GM18858 (cell line): Measurements from ENCODE around the gene AMBRA1.
"Not testable (repeated sequence)": the region's sequence is repeated elsewhere in the genome, so short reads cannot be mapped to it uniquely, and the experiment has no call there.

Source experiments
- ATAC-seq: cut with Tn5 transposase; IDR thresholded peaks from one replicate; pipeline ENCODE4 v1.9.1; 2021; ENCODE audit not compliant: unreplicated experiment

The AMBRA1 gene

DNA sequence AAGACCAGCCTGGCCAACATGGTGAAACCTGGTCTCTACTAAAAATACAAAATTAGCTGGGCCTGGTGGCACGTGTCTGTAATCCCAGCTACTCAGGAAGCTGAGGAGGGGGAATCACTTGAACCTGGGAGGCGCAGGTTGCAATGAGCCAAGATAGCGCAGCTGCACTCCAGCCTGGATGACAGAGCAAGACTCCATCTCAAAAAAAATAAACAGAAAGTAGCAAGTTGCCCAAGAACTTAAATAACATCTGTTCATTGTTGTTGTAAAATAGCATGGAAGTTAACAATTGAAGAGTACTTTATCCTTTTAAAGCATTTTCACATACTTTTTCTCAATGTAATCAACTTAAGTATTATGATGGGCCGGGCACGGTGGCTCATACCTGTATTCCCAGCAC lies 5.7 kb downstream of the AMBRA1 start:
- no peak for ATAC-seq

DNA sequence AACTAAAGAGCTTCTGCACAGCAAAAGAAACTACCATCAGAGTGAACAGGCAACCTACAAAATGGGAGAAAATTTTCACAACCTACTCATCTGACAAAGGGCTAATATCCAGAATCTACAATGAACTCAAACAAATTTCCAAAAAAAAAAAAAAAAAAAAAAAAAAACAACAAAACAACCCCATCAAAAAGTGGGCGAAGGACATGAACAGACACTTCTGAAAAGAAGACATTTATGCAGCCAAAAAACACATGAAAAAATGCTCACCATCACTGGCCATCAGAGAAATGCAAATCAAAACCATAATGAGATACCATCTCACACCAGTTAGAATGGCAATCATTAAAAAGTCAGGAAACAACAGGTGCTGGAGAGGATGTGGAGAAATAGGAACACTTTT lies 10.3 kb downstream of the AMBRA1 start:
- ATAC-seq, result not testable (repeated sequence)

DNA sequence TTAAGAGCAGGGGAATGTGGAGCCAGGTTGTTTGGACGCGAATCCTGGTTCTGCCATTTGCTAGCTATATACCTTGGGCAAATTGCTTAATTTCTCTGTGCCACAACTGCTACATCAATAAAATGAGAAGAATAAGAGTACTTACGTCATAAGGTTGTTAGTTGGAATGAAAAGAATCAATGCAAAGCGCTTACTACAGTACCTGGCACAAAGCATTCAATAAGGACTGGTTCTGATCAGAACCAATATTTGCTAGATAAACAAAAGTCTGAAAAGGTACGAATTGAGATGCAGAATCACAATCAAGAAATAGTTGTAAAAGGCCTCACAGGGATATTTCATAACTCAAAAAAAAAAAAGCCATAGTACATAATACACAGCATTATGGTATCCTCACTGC lies 11.2 kb downstream of the AMBRA1 start:
- no peak for ATAC-seq

DNA sequence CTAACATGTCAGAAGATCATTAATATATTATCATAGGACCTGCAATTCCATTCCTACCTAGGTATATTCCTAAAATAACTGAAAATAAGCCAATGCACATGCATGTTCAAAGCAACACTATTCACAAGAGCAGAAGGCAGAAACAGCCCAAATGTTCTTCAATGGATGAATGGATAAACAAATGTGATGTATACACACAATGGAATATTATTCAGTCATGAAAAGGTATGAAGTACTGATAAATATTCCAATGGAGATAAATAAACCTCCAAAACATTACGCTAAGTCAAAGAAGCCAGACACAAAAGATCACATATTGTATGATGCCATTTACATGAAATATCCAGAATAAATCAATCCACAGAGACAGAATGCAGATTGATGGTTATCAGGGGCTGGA lies 16.8 kb downstream of the AMBRA1 start:
- no peak for ATAC-seq

DNA sequence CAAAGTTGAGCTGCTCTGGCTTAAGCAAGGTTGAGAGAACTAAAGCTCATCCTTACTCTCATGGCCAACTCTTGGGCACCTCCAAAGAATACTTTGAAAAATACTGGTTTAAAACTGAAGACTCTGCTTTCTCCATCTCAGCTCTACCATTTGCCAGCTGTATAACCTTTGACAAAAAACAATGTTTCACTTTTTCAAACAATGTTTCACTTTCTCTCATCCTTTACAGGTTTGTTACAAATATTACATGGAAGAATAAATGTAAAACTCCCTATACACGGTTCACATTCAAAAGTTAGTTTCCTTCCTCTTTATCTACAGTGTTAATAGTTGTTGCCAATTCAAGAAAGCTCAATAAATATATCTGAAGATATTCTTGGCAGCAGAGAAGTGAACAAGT lies 19.2 kb downstream of the AMBRA1 start:
- no peak for ATAC-seq

DNA sequence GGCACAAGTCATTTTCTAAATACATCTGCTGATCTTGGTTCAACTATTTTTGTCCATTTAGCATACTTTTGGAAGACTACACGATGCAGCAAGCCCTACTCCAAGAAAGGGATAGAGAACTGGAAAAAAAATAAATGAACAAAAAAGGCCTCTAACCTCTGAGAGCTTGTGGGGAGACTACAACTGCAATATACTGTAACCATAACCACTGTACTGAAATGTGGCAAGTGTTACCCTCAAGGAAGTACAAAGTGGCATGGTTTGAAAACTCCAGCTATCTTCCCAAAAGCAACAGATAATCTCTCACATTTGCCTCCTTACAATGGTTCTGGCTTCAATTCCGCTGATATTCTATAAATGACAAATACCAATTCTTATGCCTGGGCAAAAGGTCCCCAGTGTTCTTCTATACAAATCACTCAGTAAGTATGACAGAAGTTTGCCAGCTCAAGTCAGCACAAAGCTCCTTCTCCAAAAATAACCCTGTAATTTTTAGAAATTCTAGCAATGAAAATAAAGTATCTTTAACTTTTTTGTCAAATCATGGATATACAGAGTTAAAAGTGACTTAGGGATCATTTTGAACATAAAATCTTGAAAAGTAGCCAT lies 22.9 kb downstream of the AMBRA1 start:
- ATAC-seq, result no peak

DNA sequence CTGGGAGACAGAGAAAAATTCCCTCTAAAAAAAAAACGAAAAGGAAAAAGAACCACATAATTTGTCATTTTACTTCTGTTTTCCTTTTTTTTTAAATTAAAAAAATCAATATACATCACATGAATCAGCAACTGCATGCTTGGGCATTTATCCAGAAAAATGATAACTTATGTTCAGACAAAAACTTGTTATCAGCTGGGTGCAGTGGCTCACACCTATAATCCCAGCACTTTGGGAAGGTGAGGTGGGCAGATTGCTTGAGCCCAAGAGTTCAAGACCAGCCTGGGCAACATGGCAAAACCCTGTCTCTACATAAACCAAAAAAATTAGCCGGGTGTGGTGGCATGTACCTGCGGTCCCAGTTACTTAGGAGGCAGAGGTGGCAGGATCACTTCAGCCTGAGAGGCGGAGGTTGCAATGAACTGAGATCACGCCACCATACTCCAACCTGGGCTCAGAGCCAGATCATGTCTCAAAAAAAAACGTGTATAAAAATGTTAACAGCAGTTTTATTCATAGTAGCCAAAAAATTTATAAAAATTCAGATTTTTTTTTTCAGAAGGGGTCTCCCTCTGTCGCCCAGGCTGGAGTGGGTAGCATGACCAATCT lies 28.5 kb downstream of the AMBRA1 start:
- ATAC-seq, result no peak

DNA sequence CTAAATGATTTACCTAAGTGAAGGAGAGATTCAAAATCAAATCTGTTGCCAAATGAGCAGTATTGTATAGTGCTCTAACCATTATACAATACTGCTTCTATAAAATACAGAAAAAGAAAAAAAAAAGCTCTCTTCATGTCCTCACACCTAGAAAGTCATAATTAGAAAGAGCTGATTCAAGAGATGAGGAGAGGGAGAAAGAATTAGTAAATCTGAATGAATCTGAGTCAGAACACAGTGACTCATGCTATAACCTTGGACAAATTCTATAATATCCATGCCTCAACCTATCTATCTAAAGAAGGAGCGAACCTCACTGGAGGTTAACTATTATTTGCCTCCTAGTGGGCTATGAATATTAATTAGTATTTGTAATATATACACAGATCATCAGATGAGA lies 29.4 kb downstream of the AMBRA1 start:
- no peak for ATAC-seq

DNA sequence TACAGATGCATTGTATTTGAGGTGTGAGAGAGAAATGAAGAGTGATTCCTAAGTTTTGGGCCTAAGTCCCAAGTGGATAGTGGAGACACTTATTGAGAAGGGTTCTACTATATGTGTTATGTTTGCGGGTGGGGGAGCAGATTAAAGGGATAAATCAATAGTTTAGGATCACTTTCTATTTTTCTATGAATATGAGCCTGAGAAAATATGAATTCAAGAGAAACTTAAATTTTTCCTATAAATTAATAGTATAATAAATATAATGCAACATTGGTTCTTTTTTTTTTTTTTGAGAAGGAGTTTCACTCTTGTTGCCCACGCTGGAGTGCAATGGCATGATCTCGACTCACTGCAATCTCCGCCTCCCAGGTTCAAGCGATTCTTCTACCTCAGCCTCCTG lies 31.3 kb downstream of the AMBRA1 start:
- ATAC-seq, result no peak

DNA sequence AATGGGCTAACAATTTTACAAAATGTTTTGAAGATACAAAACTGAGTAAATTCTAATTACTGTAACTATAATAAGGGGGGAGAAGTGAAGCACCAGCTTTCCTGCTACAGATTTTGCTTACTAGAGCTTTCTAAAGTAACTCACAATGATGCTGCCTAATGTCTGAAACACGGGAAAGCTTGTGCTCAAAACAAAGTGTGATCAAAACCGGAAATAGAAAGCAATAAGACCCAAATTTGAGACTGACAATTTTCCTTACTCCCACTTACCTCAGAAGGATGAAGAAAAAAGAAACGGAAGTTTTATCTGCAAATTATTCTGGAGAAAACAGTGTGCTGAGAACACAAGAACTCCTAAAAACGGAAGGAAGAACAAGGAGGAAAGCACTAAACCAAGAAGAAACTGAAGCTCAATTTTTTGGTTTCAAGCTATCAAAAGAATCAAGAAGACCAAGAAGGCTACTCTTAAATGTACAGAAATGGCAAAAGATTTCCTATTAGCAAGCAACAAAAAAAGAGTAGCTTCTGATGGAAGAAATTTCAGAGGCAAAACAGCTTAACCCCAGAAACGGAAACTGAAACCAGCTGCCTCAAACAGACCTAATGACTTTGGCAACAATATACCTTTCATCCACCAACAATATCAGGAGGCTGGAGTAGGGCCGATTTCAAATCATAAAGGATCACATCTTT lies 33.4 kb downstream of the AMBRA1 start:
- peak; percentile 57 for ATAC-seq

DNA sequence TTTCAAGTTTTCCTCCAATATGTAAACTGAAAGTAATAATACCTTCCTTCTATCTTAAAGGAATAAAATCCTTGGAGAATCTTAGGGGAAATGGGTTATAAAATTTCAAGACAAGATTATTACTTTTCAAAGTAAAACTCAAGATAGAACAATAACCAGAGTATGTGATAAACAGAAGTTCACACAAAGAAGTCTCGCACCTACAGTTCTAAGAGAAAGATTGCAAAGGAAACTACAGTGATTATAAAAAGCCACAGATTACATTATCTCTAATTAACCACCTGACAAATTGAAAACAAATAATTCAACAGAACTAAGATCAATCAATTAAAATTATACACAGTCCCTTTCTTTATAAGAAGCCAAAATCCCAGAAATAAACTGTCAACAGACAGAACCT lies 34.0 kb downstream of the AMBRA1 start:
- no peak for ATAC-seq

DNA sequence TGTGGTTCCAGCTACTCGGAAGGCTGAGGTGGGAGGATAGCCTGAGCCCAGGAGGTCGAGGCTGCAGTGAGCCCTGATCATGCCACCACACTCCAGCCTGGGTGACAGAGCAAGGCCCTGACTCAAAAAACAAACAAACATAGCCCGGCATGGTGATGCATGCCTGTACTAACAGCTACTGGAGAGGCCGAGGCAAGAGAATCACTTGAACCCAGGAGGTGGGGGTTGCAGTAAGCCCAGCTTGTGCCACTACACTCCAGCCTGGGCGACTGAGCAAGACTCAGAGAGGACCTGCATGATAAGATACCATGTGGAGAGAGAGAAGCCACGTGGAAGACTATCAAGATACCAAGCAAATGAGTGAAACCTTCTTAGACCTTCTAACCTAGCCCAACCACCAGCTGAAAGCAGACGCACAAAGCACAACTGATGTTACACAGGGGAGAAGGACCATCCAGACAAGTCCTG lies 36.1 kb downstream of the AMBRA1 start:
- no peak for ATAC-seq

DNA sequence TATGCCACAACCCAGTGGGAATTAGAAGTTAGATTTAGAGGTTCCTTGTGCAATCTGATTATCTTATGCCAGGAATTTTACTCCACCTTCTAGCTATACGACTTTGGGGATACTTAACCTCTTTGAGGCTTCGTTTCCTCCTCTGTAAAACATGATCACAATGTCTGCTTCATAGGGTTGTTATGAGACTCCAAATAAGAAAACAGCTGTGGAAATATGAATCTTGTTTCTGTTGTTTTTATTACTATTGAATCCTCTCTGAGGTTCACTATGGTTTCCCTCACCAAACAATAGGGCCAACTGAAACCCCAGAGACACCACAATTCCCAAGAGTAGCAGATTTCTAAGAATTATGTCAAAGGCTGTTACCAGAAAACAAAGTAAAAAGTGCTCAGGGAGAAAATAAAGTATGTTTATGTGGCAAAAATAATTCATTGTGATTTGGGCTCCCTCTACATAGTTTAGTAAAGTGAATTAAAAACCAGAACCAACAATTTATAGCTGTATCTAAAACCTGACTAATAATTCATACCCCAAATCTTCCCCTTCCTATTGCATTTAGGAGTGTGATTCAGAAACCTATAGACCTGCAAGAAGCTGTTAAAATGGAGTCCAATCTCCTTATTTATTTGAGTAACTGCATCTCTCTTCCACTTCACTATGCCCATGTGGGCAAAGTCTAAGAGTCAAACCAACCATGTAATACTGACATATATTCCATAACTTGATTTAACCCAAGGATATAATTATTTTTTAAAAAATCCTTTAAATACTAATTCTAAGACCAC lies 38.4 kb downstream of the AMBRA1 start:
- no peak for ATAC-seq

DNA sequence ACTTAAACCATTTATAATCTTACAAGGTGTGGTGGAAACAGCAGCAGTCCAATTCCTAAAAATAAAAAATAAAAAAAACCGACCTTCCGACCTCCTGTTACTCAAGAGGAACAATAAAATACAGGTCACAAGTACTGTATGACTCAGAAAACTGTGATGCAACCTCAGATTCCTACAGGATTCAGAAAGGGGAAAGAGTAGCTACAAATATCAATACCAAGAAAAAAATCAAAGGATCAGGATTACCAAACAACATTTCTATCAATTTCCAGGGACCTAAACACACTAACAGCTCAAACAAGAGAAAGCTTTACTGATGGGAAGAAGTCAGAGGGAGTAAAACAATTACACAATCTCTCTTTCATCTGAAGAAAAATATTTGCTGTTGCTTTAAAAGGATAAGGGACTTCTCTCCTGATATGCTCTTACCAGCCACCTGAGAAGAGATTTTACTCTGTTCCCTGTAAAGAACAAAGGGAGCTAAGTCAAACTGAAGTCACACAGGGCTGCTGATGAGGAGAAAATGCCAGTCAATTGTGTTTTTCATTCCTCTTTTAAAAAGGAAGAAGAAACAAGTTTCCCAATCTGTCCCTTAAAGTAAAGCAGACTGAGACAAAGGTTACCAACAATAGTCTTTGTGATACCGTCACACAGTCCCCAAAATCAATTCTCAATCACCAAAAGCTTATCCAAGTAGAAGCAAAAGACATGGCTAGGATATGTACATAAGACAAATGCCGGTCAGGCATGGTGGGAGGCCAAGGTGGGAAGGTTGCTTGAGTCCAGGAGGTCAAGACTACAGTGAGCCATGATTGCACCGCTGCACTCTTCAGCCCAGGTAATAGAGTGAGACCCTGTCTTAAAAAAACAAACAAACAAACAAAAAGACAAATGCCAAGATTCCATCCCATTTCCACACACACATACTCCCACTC lies 39.3 kb downstream of the AMBRA1 start:
- ATAC-seq, result no peak

DNA sequence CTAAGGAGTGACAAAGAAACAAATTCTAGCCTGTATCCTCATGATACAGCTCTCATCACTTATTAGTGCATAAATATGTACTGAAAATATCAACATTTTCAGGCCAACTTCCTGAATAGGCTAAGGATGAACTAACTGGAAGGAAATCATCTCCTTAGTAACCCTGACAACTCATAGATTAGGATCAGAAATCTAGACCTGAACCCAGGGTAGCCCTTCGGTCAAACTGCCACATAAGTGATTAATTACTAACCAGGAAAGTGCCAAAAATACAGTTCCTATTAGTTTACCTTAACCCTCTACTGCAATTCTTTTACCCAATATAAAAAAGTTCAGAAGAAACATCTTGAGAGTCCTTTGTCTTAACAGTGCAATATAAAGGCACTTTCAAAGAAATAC lies 40.0 kb downstream of the AMBRA1 start:
- no peak for ATAC-seq

DNA sequence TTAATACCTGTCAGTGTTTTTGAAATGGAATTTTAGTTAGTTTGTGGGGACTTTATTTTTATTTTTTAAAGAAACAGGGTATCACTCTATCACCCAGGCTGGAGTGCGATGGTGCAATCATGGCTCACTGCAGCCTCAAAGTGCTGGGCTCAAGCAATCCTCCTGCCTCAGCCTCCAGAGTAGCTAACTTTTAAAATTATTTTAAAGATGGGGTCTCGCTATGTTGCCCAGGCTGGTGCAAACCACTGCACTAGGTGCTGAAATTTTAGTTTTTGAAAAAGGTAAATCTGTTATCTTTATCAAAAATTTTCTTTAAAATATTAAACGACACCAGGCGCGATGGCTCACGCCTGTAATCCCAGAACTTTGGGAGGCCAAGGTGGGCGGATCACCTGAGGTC lies 42.6 kb downstream of the AMBRA1 start:
- no peak for ATAC-seq

DNA sequence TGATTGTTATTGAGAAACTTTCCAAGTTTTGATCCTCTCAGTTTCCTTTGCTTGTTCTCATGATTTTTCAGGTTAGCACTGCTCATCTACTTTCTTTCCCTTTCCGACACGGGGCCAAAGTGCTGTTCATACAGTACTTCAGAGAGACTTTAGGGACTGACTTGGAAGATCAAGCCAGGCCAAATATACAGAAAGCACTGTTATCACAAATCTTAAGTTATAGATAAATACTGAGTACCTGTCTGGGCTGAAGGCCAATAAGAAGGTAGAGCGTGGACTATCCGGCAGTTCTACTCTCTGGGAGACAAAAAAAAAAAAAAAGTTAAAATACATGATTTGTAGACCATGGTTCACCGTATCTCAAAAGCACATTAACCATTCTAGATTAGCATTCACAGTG lies 46.2 kb downstream of the AMBRA1 start:
- no peak for ATAC-seq

DNA sequence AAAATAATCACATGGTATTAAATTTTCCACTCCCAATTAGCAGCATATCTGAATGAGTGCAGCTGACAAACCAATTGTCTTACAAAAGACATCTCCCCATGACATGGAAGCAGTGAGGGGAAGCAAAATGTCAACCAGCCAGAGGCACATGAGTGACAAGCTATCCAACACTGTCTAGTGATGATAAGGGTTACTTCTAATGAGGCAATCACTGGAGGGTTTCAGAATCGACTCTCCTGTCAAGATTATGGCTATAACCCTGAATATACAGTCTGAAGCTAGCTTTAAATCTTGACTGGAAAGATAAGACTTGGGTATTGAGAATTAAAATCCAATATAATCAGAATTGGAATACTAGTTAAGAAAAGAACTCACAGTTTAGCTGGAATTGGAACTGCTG lies 50.3 kb downstream of the AMBRA1 start:
- ATAC-seq, result no peak

DNA sequence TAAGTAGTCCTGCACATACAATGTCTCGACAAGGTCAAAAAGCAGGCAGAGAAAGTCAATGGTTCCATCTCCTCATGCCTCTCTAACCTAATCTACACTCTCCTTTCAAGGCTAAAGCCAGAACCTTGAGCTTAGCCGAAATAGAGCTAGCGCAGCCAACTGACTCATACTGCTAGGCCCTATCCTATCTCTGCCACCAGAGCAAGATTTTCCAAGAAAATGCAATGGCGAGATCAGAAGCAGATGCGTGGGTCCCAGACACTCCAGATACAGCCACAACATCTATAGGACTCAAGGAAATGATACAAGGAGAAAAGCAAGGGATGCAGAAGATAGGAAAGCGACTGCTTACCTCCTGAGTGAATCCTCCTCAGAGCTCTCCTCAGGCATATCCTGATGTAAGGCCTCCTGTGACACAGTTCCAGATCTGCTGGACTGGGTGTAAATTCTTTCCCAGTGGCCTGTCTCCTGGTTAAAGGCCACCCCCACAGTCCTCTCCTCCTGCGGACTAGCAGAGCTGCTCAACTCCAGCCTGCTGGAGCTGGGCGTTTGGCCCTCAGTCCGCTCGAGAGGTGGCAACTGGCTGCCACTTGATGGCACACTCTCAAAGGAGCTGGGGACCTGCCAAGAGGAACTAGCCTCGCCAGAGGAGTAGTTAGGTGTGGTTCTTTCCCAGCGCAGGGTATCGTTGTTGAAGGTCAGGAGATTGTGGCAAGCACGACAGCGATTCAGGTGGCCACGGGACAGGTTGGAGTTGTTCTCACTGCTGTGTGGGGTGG lies 52.0 kb downstream of the AMBRA1 start:
- no peak for ATAC-seq

DNA sequence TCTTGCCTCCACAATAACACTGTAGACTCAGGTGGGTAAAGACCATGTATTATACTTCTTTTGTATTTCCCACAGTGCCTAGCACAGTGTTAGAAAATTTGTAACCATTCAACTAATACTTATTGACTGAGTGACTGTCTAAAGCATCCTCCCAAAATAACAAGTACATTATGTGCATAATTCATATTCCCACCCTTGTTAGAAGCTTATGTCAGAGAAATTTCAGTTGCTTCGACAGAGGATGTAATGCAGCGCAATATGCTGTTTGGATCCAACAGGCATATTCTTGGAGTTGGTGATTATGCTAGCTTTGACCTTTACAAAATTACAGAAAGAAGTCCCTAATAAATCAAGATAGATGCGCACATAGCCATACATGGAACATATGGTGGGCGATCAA lies 53.0 kb downstream of the AMBRA1 start:
- ATAC-seq, result no peak
